Medulla oblongata (tissue), 1 donor: Measurements from ENCODE around the gene MAN2A1.

Experiments
- DNase-seq: peaks from one replicate; pipeline ENCODE4 v3.0.0-alpha.2; 2015; ENCODE audit errors: extremely low spot score

The MAN2A1 gene

DNA sequence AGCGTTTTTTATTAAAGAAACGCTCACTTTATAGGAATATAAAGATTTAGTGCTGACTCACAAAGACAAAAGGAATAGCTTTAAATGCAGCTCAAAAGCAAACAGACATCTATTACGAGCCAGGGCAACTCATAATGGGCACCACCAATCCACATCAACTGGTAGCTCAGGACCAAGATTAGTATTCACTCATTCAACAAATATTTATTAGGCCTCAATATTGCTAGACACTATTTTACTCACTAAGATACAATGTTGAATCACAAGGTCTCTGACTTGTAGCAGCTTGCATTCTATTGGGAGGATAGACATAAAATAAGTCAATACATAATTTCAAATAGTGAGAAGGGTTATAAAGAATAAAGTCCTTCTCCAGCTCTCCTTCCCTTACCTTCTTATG, 8.0 kb upstream of the MAN2A1 start:
- DNase-seq: no peak

GRCh38 chr5:109682383-109682782, 7.3 kb upstream of the MAN2A1 start:
- DNase-seq: no peak

DNA sequence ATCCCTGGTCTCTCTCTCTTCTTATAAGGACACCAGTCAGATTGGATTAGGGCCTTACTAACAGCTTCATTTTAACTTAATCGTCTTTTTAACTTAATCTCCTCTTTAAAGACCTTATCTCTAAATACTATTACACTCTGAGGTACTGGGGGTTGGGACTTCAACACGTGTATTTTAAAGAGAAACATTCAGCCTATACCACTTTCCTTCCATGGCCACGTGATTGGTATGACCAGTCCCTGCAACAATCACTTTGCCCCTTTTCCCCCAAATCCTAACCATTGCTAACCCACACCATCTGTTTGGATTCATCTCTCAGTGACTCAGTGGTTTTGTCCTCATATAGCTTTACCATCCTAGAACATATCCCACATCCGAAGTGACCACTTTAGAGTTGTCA, 3.8 kb upstream of the MAN2A1 start:
- no peak for DNase-seq

GRCh38 chr5:109688630-109688969, 1.1 kb upstream of the MAN2A1 start:
- peak; percentile 78 for DNase-seq

GRCh38 chr5:109688970-109689739, 572 bp upstream of the MAN2A1 start:
- DNase-seq: peak; percentile 97

- no peak for DNase-seq
Measured at GRCh38 chr5:109690242-109690974, 681 bp downstream of the MAN2A1 start.

GRCh38 chr5:109690975-109691574, 1.3 kb downstream of the MAN2A1 start:
- peak; percentile 94 for DNase-seq

GRCh38 chr5:109691996-109692395, 2.3 kb downstream of the MAN2A1 start:
- no peak for DNase-seq

DNA sequence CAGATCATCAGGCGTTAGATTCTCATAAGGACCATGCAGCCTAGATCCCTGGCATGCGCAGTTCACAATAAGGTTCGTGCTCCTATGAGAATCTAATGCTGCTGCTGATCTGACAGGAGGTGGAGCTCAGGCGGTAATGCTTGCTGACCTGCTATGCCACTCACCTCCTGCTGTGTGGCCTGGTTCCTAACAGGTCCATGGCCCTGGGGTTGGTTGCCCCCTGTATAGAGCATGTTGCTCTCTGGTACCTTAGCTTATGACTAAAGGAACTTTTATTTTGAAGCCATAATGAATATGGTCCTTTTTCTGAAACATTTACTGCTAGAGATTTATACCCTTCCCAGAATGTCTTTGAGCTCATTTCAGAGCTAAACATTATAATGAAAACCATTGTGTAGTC, 3.1 kb downstream of the MAN2A1 start:
- no peak for DNase-seq

DNA sequence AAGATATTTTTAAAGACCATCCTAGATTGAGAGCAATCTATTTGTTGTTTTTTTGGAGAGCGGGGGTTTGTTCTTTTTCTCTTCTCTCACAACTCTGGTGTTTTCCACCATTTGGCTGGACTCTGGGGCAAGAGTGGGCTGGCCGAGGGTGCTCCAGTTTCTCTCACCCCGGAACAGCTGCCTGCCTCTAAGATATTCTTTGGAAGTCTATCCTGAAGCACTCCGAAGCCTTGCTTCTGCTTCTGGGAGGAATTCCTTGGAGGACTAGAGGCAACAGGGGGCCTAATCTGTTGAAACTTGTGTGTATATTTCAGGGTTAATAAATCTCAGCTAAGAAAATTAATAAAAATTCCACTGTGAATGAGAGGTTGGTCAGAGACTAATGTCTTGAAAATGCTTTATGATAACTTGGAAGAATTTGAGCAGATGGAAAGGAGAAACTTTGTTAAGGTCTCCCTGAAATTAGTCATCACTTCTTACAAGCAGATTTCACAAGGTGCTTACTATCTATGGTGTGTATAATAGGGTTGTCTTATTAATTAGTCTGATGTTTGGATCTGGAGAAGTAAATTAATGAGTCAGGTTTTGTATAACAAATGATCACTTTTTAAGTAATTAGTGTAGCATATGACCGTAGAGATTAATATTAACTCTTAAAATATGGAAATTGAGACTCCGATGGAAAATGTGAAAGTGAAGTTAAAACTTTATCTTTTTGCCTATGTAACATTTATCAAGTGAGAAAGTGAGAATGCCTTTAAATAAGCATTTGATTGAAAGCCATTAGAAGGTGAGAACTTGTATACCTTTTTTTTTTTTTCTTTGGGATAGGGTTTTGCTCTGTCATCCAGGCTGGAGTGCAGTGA, 4.0 kb downstream of the MAN2A1 start:
- DNase-seq: no peak

GRCh38 chr5:109694451-109694891, 4.7 kb downstream of the MAN2A1 start:
- no peak for DNase-seq

DNA sequence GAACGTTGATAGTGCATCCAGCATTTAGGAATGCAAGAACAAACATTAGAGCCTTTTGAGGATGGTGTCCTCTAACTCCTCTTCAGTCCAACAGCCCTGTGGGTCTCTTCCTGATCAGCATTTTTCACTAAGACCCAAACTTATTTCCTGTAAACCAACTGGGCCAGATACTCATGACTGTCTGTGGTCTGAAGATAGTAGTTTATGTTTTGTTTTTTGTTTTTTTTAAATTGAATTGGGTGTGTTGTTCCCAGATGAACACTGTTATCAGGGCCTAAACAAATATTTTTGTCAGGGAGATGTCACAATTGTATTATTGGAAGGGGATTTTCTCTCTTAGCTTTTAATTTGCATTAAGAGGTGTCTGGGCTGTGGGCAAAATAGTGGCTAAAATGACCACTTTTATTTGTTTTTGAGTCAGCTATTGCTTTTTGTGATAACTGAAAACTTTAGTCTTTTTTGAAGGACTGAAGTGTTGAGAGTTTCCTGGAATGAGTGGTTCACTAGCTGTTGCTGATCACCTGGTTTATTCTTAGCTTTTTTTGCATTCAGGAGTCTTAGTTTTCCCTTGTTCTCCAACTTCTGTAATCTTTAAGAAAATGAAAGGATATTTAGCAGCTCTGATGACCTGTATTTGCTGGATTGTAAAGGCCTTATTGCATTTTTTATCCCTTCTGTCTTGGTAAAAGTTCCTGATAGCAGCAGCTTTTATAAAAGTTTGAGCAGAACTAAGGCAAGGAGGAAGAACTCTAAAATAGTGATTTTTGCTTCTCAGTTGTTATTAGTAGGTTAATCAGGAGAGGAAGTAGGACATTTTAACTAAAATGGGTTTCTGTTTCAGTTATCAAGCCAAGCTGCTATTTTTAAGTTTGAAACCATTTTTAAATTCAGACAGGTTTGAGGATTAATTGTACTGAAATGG, 5.5 kb downstream of the MAN2A1 start:
- DNase-seq: no peak

DNA sequence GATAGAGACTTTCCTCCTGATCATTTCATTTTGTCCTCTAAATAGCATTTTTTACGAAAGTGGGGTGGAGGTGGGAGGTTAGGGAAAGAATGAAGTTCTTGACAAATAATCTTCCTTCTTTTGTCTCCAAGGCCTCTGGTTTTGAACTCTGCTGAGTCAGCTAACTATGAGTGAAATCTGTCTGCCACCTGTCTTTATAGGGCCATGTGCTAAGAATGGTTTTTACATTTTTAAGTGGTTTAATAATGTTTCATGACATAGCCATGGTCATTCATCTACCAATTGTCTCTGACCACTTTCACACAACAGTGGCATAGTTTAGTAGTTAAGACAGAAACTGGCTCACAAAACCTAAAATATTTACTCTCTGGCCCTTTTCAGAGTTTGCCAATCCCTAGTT, 7.6 kb downstream of the MAN2A1 start:
- no peak for DNase-seq

DNA sequence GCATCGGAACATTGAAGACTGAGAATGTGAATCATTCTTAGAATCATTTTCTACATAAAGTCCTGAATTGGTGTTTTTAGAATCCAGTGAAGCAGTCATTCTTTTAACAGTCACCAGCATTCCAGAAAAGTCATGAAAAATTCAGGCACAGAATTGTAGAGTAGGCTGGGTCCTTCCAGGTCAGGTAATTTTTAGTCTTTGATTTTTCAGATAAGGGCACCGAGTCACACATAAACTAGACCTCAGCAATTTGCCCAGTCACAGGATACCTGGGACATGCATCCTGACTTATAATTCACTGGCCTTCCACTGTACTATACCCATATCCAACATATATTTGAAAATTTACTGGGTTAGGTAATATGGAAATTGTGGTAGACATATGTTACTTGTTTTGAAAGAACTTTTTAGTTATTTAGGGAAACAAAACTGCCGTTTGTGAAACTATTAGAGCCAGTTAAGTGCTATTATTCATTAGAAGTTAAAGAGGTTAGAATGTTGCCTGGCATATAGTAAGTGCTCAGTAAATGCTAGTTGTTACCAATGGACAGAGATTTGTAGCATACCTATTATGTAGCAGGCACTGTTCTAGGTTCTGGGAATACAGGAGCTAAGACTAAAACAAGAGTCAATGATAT, 10.9 kb downstream of the MAN2A1 start:
- no peak for DNase-seq

DNA sequence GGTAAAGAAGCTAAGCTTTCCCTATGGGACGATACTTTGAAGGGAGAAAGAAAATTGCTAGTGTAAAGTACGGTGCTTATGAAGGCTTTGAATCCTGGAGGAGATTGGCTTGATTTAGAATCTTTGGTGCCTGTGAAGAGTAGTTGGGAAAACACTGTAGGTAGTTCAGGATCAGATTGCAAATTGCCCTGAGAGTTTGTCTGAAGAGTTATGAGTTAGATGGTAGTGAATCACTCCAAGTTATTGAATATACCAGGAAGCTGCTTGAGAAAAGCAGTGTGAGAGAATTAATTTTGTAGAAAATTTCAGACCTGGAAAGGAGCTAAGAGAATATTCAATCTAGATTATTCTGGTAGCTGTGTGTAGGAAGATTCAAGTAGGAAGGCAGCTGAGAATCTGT, 11.5 kb downstream of the MAN2A1 start:
- DNase-seq: no peak

DNA sequence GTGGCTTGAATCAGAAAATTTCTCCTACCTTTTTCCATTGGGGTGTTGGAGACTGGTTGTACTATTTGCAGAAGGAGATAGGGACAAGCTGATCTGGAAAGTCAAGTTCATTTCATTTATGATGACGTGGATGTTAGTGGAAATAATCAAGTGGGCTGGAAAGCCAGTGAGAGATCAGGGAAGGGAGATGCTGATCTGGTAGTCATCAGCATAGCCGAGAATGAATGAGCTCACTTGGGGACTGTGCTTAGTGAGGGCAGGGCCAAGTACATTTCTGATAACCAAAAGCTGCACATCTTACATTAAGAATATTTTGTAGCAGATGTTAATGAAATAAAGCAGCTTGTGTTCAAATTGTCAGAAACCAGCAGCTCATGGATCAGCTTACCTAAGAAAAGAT, 12.1 kb downstream of the MAN2A1 start:
- no peak for DNase-seq

DNA sequence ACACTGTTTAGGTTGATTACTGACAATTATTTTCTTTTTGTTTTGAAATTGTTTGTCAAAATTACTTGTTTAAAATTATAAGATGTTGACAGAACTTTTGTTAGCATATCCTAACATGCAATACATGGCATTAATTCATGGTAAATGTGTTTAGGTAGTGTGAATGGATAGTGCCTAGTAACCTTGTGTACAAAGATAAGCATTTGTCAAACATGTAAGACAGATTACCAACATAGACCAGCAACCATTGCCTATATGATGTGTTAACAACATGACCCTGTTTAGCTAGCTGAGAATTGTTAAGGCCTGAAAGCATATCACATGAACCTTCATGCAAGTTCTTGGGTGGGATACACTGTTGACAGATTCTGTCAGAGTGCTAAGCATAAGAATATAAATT, 13.4 kb downstream of the MAN2A1 start:
- DNase-seq: no peak

DNA sequence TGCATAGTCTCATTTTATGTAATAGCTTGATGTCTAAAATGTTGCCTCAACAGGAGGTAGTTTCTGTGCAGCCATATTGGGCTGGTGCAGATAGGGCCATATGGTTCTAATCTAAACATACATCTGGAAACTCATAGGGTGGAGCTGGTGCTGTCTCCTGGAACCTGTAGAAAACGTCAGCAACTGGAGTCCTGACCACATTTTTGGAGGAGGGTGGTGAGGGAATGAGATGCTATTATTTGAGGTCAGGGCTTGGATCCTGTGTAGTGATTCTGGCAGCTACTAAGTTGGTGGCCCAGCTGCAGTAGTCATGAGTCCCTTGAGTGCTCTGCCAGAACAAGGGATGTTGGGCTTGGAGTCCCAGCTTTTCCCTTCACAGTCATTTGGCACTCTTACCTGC, 14.1 kb downstream of the MAN2A1 start:
- no peak for DNase-seq

DNA sequence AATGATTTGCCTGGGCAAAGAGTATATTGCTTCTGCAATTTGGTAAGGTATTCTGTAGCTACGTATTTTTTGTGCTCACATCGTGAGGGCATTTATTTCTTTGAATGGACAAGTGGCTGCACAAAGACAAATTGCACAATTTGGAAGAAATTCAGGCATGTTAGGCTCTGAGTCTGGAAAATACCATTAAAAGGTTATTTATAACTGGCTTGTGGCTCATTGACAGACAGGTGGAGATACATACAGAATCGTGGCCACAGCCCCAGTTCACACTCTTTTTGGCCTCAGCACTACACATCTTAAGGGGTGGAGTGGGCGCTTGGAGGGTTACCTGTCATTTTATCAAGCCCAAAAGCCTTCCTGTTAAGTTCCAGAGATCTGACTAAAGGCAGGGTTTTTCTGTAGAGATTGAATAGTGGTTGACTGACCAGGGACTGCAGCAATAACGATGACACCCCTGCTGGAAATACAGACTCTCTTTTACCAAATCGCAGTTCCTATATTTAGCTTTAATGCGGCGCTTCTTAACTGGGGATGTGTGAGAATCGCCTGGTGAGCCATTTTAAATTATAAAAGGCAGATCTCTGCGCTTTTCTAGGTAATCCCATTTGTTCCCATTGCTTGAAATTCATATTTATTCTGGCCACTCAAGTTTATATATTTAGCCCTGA, 14.7 kb downstream of the MAN2A1 start:
- DNase-seq: no peak

GRCh38 chr5:109705596-109705995, 15.9 kb downstream of the MAN2A1 start:
- DNase-seq: no peak
